Globus pallidus (tissue), 1 donor: ENCODE measurements around the gene ARRDC3.
"Not testable (repeated sequence)": the region's sequence is repeated elsewhere in the genome, so short reads cannot be mapped to it uniquely, and the experiment has no call there.

Source experiments
- DNase-seq: peaks from one replicate; pipeline ENCODE4 v3.0.0-alpha.2; 2015; ENCODE audit warnings: low spot score

ARRDC3 gene

GRCh38 chr5:91383027-91383955 lies at the start of gene ARRDC3:
ARRDC3 (minus strand) TSS chr5:91383317; CDS start chr5:91383092, 225 bp downstream.
- DNase-seq, result peak; percentile 98

- no peak for DNase-seq
Observed at GRCh38 chr5:91430949-91431348, 47.8 kb upstream of the ARRDC3 start.

GRCh38 chr5:91424638-91425436 lies 41.7 kb upstream of the ARRDC3 start:
- DNase-seq, result no peak

- DNase-seq, result no peak
Observed at GRCh38 chr5:91423871-91424270, 40.8 kb upstream of the ARRDC3 start.

- DNase-seq, result no peak
Observed at GRCh38 chr5:91420879-91421278, 37.8 kb upstream of the ARRDC3 start.

GRCh38 chr5:91419571-91420537 lies 36.7 kb upstream of the ARRDC3 start:
- DNase-seq, result peak; percentile 42

- DNase-seq, result no peak
Observed at GRCh38 chr5:91419136-91419535, 36.0 kb upstream of the ARRDC3 start.

- DNase-seq, result no peak
Observed at GRCh38 chr5:91418158-91418557, 35.0 kb upstream of the ARRDC3 start.

- DNase-seq, result no peak
Observed at GRCh38 chr5:91417219-91417618, 34.1 kb upstream of the ARRDC3 start.

- no peak for DNase-seq
Observed at GRCh38 chr5:91416491-91416890, 33.4 kb upstream of the ARRDC3 start.

GRCh38 chr5:91409304-91409703 lies 26.2 kb upstream of the ARRDC3 start:
- DNase-seq, result no peak

- no peak for DNase-seq
Observed at GRCh38 chr5:91408710-91409109, 25.6 kb upstream of the ARRDC3 start.

GRCh38 chr5:91407204-91407603 lies 24.1 kb upstream of the ARRDC3 start:
- DNase-seq, result no peak

GRCh38 chr5:91403438-91403837 lies 20.3 kb upstream of the ARRDC3 start:
- DNase-seq, result no peak

- no peak for DNase-seq
Observed at GRCh38 chr5:91401175-91401574, 18.1 kb upstream of the ARRDC3 start.

GRCh38 chr5:91397791-91398190 lies 14.7 kb upstream of the ARRDC3 start:
- DNase-seq, result no peak

GRCh38 chr5:91390268-91390667 lies 7.2 kb upstream of the ARRDC3 start:
- no peak for DNase-seq

GRCh38 chr5:91389555-91389954 lies 6.4 kb upstream of the ARRDC3 start:
- not testable (repeated sequence) for DNase-seq

GRCh38 chr5:91388362-91388761 lies 5.2 kb upstream of the ARRDC3 start:
- DNase-seq, result no peak

- DNase-seq, result no peak
Observed at GRCh38 chr5:91386120-91386519, 3.0 kb upstream of the ARRDC3 start.

- DNase-seq, result not testable (repeated sequence)
Observed at GRCh38 chr5:91385596-91385995, 2.5 kb upstream of the ARRDC3 start.
